ENCODE results near the gene CRYGN. TPM values are rescaled to one million over a fixed set of nuclear protein-coding genes. Genes with fewer than 3 reads are reported as not detected.

The CRYGN gene
- total RNA-seq, 2 donors from 2014 or later, result 0.90 TPM; not detected in 1

GRCh38 chr7:151436446-151437158 is 3.3 kb downstream of the CRYGN start:
- Histone ChIP-seq H3K9me3 (no peaks in the 10 kb centered on the region), H3K4me3 (no peak overlapping the region), H3K4me1 (peaks cover 0 to 23% of the 10 kb centered on the region in 2 donors), H3K27ac (peak overlapping the region; percentile 51 to 53), H3K36me3 (no peaks in the 10 kb centered on the region), H3K27me3 (no peaks in the 10 kb centered on the region)
- DNase-seq (ENCODE audit: low spot score), result no peak
- no peak for TF ChIP-seq CTCF (IDR thresholded peaks at IDR 0.05)

- Histone ChIP-seq H3K4me3 (no peak overlapping the region), H3K27me3 (no peaks in the 10 kb centered on the region), H3K9me3 (no peaks in the 10 kb centered on the region), H3K27ac (peak overlapping the region; percentile 51 to 53), H3K36me3 (no peaks in the 10 kb centered on the region), H3K4me1 (peaks cover 0 to 23% of the 10 kb centered on the region in 2 donors)
- no peak for TF ChIP-seq CTCF (IDR thresholded peaks at IDR 0.05)
- DNase-seq (ENCODE audit: low spot score), result no peak
These were observed 4.0 kb downstream of the CRYGN start for GRCh38 chr7:151435971-151436370.

DNA sequence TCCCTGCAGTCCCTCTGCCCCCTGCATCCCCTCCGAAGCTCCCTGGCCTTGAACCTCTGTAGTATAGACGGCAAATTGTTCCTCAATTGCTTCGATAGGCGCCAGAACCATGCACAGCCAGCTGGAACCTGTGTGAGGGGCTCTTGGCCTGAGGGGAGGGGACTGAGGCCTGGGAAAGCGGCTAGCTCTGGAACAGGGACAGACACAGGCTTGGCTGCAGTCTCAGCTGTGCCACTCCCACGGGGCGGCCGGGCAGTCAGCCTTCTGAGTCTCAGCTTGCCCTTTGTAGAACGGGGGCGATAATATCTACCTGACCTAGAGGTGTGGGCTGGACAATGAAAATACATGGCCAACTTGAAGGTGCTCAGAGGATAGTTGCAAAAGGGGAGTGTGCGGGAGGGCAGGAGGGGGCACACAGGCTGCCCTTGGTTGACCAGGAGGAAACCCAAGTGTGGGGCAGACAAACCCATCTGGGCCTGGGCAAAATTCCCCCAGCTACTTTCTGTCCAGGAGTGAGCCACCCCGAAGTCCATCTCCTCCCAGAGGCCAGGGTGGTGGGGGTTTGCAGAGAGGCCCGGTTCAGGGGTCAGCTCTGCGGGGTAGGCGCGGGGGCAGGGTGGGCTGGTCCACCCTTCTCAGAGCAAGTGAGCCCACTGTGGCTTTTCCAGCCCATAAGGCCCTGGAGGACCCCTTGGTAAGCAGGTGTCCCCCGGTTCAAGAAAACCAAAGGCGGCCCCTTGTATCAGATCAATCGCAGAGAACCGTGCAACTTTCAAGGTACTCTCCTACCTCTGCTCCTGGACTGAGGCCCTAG is 4.6 kb downstream of the CRYGN start:
- TF ChIP-seq CTCF (IDR thresholded peaks at IDR 0.05), result no peak
- no peak for DNase-seq (ENCODE audit: low spot score)
- H3K27me3 ChIP-seq, result no peaks in the 10 kb centered on the region

GRCh38 chr7:151434549-151434948 is 5.4 kb downstream of the CRYGN start:
- no peak for TF ChIP-seq CTCF (IDR thresholded peaks at IDR 0.05)
- H3K4me3 ChIP-seq, result no peak overlapping the region
- no peak for DNase-seq (ENCODE audit: low spot score)
- no peaks in the 10 kb centered on the region for H3K27me3 ChIP-seq
- peaks cover 0 to 11% of the 10 kb centered on the region in 2 donors for H3K4me1 ChIP-seq
- no peaks in the 10 kb centered on the region for H3K9me3 ChIP-seq
- H3K36me3 ChIP-seq, result no peaks in the 10 kb centered on the region
- H3K27ac ChIP-seq, result no peak overlapping the region

More for the DNA sequence above, 4.6 kb downstream of the CRYGN start:
- peaks cover 0 to 18% of the 10 kb centered on the region in 2 donors for H3K4me1 ChIP-seq
- no peak overlapping the region for H3K27ac ChIP-seq
- H3K9me3 ChIP-seq, result no peaks in the 10 kb centered on the region
- no peak overlapping the region for H3K4me3 ChIP-seq
- H3K36me3 ChIP-seq, result no peaks in the 10 kb centered on the region

DNA sequence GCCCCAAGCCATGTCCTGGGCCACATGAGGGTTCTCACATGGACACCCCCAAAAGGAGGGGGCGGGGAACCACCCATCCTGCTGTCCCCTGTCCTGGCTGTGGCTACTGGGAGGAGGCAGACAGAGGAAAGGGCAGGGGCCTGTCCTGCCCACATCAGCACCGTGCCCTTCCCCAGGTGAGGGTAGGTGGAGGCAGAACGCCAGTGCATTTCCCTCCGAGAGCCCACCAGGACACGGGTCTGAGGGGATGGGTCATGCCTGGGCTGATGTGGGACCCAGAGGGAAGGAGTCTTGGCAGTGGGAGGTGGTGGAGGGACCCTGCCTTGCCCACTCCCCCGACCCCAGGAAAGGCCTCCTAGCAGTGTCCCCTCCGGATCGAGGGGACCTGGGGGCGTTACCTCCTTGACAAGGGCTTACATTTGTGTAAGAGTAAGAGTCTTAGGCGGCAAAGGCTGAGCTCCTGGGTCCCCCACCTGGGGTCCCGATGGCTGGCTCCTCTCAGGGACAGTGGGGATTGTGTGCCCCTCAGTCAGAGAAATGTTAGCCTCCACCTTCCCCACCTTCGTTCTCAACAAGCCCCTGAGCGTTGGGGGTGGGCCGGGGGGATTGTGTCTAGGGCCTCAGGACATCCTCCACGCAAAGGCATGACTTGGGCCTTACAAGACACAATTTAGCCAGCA is 6.1 kb downstream of the CRYGN start:
- no peak overlapping the region for H3K4me3 ChIP-seq
- DNase-seq (ENCODE audit: low spot score), result no peak

More for the DNA sequence above, 6.1 kb downstream of the CRYGN start:
- Histone ChIP-seq H3K4me1 (peaks cover 0 to 10% of the 10 kb centered on the region in 2 donors), H3K9me3 (no peaks in the 10 kb centered on the region), H3K27ac (no peak overlapping the region), H3K36me3 (no peaks in the 10 kb centered on the region), H3K27me3 (no peaks in the 10 kb centered on the region)
- TF ChIP-seq CTCF (IDR thresholded peaks at IDR 0.05), result no peak

All from right atrium auricular region (tissue), 2 donors.